GM12865 (cell line): ENCODE data around the gene EFTUD2.

Source experiments
- DNase-seq: peaks from one replicate; pipeline ENCODE4 v3.0.0; 2010; ENCODE audit warnings: low read depth
- H3K4me3 ChIP-seq: 2 replicates; pipeline ENCODE4 v1.5.1; 2011; ENCODE audit warnings: mild to moderate bottlenecking, low read depth, low read length, control low read depth
- CTCF ChIP-seq: IDR thresholded peaks from 2 replicates; pipeline ENCODE4 v1.5.1; 2011; ENCODE audit warnings: low read length, control low read depth, low read depth, inconsistent platforms; ENCODE audit not compliant: insufficient read depth; ENCODE audit errors: missing control alignments

EFTUD2 gene

DNA sequence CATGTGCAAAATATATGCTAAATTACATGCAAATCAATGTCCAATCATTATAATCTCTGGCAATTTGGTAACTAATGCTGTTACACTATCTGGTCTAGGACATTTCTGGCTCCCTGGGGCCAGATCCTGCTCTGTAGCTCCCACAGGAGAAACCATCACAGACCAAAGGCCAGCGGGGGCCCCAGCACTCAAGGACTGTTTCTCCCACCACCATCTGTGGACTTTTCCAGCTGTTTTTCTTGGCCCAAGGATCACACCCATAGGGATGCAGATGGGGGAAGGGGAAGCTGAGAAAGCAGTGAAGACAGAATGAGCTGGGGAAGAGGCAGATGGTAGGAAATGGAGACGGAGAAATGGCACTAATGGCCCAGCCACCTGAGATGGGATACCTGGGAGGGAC lies 51.7 kb downstream of the EFTUD2 start, which contains the start of gene HIGD1B:
Gene HIGD1B (plus strand): TSS at position 298 of the 400 bp plus-strand sequence. CDS start 270 bp downstream, outside the sequence.
- DNase-seq = no peak
- no peak for TF ChIP-seq CTCF
- H3K4me3 ChIP-seq = no peak within 1 kb of the TSS

GRCh38 chr17:44846206-44846605 lies 53.0 kb downstream of the EFTUD2 start:
- H3K4me3 ChIP-seq = no peak overlapping the region
- TF ChIP-seq CTCF = no peak

GRCh38 chr17:44844390-44844830 lies 54.8 kb downstream of the EFTUD2 start:
- H3K4me3 ChIP-seq = no peak overlapping the region
- no peak for TF ChIP-seq CTCF
- no peak for DNase-seq

More at GRCh38 chr17:44846206-44846605, 53.0 kb downstream of the EFTUD2 start:
- no peak for DNase-seq

DNA sequence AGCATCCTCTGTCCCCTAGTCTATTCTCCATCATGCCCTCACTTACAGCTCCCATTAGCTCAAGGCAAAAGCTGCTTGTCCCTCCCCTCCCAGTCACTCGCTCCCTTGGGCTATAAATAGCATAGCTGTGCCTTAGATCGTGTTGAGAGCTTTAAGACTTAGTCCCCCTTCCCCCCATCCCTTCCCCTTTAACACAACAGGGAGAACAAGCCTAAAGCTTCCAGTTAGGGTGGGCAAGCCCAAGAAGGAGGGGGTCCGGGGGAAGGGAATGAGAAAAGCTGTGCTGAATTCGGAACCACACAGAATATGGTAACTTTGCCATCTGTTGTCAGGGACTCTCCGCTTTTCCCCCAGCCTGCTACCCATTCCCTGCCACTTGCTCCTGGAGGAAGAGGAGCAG lies 56.5 kb downstream of the EFTUD2 start:
- no peak overlapping the region for H3K4me3 ChIP-seq
- TF ChIP-seq CTCF = no peak
- DNase-seq = no peak

DNA sequence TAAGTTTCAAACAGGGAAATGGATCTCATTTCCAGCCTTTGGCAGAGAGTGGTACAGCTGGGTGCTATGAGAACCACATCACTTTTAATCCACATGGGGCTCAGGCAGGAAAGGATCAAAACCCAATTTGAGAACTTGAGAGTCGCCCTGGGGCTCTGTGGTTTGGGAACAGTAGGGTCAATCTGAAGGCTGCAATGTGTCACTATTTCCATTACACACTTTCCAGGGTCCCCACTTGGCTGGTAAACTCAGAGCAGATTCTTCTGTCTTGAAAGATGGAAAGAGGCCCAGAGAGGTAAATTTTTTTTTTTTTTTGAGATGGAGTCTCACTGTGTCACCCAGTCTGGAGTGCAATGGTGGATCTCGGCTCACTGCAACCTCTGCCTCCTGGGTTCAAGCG lies 58.3 kb downstream of the EFTUD2 start:
- no peak for DNase-seq
- TF ChIP-seq CTCF = no peak
- H3K4me3 ChIP-seq = no peak overlapping the region

DNA sequence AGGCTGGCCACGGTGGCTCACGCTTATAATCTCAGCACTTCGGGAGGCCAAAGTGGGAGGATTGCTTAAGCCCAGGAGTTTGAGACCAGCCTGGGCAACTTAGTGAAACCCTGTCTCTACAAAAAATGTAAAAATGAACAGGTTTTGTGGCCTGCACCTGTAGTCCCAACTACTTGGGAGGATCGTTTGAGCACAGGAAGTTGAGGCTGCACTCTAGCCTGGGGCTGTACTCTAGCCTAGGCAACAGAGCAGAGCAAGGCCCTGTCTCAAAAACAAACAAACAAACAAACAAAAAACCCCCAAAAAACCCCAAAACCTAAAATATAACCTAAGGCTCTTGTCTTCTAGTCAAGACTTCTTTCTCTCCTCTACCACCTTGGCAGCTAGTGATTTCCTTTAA lies 59.0 kb downstream of the EFTUD2 start:
- H3K4me3 ChIP-seq = no peak overlapping the region
- no peak for TF ChIP-seq CTCF
- DNase-seq = peak; percentile 21

DNA sequence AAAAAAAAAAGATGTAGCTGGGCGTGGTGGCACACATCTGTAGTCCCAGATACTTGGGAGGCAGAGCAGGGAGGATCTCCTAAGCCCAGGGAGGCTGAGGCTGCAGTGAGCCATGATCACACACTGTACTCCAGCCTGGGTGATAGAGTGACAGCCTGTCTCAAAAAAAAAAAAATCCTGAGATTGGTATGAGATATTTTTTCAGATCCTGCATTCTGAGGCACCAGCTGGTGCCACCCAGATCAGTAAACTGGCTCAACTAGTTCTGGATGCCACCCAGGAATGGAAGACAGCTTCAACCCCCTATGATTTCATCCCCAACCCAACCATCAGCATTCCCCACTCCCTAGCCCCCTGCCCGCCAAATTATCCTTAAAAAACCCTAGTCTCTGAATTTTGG lies 62.0 kb downstream of the EFTUD2 start:
- no peak for DNase-seq
- no peak for TF ChIP-seq CTCF
- no peak overlapping the region for H3K4me3 ChIP-seq
